Right renal cortex interstitium (tissue), 3 donors: ENCODE measurements around the gene BSG. TPM values are rescaled to one million over a fixed set of nuclear protein-coding genes. Genes with fewer than 3 reads are reported as not detected.

Experiments
- DNase-seq, 3 donors: peaks; one replicate each; pipeline ENCODE4 v3.0.0-alpha.2; 2013; ENCODE audit warnings: low read depth in 3 of 3, low spot score in 2 of 3
- polyA plus RNA-seq, 3 donors: library from polyadenylated mRNA; unstranded; fragments of 120-200 nt; gene quantifications; one replicate each; pipeline ENCODE4 v1.2.1, GENCODE V29; 2013; ENCODE audit not compliant: insufficient read length in 3 of 3

The BSG gene
- polyA plus RNA-seq, 3 donors: 377 to 439 (median 378) TPM

DNA sequence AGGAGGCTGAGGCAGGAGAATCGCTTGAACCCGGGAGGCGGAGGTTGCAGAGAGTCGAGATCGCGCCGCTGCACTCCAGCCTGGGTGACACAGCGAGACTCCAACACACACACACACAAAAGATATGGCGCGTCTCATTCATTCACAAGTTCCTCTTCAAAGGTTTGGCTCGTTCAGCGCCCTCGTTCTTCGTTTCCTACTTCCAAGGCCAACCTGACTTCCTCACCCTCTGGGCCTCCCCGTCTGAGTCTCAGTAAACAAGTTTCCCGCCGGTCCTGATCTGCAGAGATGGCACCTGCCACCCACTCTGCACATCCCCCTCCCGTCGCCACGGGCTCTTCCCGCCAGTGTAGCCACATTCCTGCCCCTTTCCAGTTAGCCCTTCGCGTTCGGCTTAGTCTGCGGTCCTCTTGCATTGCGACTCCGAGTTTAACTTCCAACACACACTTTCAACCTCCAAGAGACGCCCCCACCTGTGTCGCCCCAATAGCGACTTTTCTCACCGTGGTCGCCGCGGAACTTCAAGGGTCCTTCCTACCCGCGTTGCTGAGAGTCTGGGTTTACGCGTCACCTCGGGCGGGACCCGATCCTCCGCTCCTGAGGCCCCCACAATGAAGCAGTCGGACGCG lies 1.3 kb upstream of the BSG start:
- DNase-seq: no peak

DNA sequence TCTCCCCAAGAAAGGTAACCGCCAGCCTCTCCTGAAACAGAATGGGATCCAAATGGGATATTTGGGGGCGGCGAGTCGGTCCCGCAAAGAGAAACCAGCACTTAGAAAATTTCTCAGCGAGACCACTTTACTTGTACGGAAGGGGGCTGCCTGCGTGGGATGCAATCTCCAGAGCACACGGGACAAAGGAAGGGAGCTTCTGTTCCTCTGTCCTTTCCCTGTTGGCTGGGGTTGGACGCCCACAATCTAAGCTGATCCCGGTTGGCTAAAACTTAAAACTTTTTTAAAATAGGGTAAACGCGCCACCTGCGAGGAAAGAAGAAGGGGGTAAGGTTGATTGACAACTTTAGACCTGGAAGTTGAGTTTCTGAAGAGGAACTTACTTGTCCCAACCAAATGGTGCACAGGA lies 826 bp upstream of the BSG start:
- no peak for DNase-seq

DNA sequence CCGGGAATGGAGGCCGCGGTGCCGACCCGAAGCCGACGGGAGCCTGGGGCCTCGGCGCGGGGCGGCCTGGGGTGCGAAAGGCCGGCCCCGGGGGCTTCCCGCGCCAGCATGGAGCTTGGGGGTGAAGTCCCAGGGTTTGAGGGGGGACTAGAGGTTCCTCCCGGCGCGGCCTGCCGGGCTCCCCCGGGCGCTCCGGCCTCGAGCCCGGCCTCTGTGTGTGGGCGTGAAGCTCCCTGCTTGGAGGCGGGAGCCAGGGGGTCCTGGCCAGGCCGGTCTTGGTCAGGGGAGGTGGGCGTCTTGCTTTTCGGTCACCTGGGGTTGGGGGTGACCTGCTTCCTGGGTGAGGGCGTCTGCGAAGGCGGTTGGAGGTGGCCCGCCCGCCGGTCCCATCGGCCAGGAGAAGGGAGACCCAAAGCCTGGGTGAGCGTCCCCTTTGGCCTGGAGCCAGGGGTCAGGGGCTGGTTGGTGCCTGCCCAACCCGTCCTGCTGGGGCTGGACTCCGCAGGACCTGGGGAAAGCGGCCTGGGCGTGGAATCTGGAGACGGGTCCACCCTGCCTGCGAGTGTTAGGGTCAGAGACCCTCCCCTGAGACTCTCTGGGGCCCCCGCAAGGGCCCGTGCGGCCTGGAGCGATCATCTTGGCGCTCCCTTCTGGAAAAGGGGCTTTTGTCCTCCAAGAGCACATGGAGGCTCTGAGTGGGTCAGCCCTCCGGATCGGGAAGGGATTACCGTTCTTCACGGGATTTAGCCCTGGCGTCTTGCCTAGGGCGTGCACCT lies 535 bp downstream of the BSG start:
- no peak for DNase-seq

DNA sequence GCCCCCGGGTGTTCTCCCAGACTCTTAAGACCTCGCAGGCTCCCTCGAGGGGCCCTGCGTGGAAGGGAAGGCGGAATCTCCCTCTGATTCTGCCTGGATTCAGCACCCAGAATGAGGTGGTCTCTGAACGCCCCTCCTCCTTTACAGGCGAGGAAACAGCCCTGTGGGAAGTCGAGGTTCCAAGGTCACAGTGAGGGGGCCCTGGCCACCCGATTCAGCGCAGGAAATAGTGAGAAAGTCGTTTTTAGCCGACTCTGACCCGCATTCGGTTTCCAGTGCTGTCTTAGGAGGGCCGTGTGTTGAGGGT lies 1.1 kb downstream of the BSG start:
- no peak for DNase-seq

DNA sequence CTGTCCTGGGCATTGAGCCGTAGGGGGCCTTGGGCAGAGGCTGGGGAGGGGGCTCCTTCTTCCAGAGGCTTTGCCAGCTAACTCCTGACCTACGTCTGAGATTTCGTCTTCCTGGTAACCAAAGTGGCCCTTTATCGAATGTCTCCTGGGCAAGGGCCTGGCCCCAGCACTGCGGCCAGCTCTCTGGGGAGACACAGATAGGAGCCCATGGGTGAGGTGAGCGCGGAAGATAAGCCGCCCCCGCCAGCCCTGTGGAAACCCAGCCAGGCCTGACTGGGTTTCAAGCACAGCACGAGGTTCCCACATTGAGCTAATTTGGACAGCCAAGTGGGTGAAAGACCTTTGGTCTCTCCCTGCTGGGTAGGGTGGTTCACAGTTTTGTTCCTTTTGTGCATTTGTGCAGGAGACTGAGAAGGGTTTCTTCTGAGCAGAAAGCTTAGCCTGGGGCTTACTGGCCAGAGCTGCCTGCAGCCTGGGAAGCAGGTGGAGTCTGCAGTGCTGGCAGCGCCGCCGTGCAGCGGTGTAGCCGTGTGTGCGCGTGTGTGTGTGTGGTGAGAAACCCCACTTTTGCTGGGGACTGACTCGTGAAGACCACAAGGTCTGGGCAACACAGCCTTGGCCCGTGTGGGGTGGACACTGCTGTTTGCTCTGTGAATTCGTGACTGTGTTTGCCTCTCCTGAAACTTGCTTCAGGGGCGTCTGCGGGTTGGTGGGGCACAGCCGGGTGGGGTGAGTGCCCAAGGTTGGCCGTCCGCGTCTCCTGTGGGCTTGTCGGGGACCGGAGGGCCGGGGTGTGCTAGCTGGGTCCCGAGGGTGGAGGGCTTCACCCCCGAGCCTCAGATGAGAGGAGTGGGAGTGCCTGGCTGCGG lies 2.5 kb downstream of the BSG start:
- no peak for DNase-seq

DNA sequence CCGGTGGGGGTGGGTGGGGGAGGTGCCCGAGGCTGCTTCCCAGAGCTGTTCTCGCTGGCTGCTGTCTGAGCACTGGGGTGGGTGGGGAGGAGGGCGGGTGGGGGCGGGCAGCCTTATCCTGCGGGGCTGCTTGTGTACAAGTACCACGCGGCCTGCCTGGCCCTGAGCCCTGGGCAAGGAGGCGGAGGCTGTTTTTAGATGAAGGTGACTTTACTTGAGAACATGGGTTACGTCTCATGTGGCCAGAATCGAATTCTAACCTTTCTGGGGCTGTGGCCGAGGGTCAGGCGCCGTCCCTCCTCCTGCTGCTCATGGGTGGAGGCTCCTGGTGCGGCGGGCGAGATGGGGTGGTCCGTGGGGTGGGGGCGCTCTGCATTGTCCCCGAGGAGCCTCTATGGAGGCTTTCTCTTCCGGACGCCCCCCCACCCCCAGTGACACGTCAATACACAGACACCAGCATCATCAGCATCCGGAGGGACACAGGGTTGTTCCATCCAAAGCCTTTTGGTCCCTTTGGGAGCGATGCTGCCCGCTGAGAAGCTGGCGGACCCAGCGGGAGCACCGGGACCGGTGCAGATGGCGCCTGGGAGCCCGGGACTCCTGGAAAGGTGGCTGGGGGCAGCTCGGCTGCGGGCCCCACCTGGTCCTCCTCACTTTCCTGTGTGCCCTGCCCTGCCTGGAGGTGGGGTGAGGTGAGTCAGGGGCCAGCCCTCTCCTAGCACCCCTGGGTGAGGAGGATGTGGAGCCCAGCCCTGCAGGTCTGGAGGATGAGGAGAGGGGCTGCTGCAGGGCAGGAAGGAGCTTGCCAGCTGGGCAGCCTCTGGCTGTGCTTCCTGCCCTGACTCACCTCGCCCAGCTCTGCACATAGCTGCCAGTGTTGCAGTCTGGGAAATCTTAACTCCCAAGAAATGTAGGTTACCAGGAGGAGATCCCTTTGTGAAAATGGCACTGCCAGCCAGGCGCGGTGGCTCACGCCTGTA lies 3.4 kb downstream of the BSG start:
- no peak for DNase-seq

DNA sequence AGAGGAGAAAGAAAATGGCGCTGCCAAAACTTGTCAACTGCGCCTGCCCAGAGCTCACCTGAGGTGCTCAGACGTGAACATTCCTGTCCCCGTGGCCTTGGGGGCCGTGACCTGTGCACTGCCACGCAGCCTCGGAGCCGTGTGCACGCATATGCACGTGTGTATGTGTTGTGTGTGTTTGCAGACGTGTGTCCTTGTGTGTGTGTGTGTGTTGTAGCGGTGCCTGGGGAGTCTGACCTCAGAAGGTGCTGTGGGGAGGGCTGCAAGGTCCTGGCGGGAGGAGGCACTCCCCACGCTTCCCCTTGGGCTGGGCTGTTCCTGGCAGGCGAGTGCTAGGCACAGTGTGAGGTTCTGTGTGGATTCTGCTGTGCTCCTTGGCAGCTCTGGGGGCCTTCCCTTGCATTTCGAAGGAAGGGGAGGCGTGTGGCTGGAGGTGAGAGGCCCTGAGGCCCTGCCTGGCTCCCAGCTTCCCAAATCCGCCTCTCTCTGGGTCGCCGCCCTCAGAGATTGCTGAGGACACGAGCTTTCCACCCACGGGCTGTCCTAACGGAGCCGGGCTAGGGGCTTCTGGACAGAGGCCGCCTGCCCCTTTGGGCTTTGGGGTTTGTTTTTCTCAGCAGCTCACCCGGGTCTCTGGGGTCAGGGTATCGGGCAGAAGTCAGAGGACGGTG lies 4.5 kb downstream of the BSG start:
- no peak for DNase-seq

DNA sequence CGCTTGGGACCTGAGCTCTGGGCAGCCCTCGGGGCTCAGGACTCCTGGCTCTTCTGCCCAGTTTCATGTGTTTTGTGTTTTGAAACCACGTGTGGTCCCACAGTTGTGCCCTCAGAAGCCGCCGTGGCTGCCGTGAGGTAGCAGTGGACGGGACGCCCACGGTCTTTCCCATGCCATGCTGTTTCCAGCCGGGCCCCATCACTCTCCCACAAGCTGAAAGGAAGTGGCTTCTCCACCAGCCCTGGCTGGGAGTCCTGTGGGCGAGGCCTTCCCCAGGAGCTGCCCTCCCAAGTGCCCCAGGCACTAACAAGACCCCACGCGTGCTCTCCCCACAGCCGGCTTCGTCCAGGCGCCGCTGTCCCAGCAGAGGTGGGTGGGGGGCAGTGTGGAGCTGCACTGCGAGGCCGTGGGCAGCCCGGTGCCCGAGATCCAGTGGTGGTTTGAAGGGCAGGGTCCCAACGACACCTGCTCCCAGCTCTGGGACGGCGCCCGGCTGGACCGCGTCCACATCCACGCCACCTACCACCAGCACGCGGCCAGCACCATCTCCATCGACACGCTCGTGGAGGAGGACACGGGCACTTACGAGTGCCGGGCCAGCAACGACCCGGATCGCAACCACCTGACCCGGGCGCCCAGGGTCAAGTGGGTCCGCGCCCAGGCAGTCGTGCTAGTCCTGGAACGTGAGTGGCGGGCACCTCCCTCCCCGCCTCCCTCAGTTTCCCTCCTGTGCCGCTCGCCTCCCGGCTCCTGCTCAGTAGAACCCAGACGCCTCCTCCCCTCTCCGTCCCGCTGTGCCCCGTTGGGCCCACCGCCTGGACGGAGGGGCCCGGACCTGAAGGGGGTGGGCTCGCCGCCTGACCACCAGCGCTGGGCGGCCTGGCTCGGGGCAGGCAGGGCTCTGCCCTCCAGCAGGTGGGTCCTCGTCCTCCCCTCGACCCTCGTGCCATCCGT lies 5.3 kb downstream of the BSG start:
- DNase-seq: no peak

DNA sequence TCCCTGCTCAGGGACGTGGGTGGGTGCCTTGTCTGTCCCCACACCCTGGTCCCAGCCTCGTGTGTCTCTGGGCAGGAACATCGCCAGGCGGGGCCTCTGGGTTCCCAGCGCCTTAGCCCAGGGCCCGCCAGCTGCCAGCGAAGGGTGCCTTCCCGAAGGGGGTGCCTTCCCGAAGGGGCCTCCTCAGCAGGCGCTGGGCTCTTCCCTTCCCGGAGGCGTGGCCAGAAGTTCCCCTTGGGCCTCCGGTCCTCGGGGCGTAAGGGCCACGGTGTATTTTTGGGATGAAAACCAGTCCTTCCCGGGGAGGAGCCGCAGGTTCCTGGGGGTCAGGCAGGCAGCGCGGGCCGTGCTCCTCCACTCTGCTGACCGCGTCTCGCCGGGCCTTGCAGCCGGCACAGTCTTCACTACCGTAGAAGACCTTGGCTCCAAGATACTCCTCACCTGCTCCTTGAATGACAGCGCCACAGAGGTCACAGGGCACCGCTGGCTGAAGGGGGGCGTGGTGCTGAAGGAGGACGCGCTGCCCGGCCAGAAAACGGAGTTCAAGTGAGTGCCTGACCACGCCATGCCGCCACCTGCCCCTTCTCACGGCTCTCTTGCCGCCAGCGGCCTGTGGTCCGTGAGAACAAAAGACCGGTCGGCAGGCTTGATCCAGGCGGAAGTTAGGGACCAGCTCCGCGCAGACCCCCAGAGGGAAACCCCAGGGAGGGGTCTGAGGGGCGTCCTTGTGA lies 6.9 kb downstream of the BSG start:
- no peak for DNase-seq

DNA sequence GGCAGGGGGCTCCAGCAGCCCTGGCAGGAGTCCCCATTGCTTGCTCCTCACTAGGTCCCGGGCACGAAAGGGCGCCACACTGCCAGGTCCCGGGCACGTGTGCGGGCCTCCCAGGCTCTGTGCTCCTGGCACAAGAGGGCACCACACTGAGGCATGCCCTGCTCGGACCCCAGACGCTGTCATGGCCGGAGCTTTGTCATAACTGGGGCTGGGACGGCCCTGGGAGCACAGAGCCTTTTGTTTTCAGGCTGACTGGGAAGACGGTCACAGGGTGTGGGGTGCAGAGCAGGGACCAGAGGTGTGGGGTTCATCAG lies 7.4 kb downstream of the BSG start:
- DNase-seq: no peak

DNA sequence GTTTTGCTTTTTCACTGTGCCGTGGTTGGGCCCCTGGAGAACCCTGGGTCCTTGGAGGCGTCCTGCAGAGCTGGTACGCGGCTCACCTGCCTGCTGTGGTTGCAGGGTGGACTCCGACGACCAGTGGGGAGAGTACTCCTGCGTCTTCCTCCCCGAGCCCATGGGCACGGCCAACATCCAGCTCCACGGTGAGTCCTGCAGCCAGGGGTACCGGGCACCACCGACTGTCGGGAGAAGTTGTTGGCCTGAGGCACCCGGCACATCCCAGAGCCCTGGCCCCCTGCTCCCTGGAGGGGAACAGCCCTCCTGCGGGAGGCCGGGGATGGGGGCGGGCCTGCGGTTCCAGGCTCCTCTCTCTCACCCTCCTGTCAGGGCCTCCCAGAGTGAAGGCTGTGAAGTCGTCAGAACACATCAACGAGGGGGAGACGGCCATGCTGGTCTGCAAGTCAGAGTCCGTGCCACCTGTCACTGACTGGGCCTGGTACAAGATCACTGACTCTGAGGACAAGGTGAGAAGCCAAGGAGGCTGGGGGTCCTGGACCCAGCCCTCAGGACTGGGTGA lies 8.0 kb downstream of the BSG start:
- no peak for DNase-seq

DNA sequence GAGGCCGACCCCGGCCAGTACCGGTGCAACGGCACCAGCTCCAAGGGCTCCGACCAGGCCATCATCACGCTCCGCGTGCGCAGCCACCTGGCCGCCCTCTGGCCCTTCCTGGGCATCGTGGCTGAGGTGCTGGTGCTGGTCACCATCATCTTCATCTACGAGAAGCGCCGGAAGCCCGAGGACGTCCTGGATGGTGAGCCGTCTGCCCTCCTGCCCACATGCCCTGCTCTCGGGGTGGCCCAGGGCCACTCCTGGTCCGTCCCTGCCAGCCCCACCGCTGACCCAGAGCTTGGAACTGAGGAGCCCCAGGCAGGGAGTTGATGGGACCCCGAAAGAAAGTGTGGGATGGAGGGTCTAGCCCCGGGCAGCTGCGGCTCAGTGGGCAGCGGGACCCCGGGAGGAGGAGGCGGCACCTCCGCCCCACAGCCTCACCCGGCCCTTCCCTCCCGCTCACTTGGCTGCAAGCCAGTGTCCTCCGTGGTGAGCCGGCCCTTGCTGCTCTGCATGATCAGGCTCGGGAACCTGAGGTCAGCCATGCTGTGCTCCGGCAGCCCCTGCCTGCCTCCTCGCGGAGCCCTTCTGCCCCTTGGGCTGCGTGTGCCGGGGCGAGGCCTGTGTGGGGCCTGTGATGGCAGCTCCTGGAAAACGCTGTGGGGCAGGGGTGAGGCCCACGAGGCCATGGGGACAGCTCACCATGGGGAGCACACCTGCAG lies 9.2 kb downstream of the BSG start:
- DNase-seq: no peak

DNA sequence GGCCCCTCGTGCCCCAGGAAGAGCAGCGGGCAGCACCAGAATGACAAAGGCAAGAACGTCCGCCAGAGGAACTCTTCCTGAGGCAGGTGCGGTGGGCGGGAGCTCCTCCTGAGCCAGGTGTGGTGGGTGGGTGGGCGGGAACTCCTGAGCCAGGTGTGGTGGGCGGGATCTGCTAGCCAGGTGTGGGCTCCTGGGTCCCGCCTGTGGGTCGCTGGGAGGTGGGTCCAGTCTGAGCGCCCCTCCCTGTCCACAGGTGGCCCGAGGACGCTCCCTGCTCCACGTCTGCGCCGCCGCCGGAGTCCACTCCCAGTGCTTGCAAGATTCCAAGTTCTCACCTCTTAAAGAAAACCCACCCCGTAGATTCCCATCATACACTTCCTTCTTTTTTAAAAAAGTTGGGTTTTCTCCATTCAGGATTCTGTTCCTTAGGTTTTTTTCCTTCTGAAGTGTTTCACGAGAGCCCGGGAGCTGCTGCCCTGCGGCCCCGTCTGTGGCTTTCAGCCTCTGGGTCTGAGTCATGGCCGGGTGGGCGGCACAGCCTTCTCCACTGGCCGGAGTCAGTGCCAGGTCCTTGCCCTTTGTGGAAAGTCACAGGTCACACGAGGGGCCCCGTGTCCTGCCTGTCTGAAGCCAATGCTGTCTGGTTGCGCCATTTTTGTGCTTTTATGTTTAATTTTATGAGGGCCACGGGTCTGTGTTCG lies 10.3 kb downstream of the BSG start:
- no peak for DNase-seq

DNA sequence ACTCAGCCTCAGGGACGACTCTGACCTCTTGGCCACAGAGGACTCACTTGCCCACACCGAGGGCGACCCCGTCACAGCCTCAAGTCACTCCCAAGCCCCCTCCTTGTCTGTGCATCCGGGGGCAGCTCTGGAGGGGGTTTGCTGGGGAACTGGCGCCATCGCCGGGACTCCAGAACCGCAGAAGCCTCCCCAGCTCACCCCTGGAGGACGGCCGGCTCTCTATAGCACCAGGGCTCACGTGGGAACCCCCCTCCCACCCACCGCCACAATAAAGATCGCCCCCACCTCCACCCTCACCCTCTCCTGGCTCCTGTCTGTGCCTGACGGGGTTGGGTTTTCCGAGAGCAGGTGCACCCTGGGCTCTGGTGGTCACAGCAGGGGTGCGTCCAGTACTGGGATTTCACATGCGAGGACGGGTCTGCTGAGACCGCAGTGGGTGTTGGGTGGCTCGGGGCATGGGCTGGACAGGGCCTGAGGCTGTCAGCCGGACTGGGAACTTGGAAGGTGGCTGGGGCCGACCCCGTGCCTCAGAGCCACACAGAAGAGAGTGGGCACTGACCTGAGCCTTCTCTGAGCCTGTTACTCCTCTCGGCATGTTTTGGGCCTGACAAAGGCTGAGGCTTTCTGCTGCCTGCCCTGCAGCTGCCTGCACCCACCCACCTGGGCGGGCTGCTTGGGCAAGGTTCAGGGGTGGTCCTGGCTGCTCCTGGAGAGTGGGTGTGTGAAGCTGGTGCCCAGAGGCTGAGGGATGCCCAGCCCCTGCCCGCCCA lies 11.0 kb downstream of the BSG start:
- DNase-seq: no peak

DNA sequence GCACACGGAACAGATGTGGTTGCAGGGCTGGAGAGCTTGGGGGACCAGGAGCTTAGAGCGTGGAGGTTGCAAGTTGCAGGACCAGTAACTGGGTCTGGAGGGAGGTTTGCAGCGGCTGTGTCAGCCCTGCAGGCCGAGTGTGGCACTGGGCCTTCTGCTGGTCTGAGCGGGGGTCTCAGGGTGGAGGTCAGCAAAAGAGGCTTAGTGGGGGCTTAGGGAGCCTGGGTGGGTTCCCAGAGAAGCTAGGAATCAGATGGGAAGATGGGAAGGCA lies 11.5 kb downstream of the BSG start:
- no peak for DNase-seq

DNA sequence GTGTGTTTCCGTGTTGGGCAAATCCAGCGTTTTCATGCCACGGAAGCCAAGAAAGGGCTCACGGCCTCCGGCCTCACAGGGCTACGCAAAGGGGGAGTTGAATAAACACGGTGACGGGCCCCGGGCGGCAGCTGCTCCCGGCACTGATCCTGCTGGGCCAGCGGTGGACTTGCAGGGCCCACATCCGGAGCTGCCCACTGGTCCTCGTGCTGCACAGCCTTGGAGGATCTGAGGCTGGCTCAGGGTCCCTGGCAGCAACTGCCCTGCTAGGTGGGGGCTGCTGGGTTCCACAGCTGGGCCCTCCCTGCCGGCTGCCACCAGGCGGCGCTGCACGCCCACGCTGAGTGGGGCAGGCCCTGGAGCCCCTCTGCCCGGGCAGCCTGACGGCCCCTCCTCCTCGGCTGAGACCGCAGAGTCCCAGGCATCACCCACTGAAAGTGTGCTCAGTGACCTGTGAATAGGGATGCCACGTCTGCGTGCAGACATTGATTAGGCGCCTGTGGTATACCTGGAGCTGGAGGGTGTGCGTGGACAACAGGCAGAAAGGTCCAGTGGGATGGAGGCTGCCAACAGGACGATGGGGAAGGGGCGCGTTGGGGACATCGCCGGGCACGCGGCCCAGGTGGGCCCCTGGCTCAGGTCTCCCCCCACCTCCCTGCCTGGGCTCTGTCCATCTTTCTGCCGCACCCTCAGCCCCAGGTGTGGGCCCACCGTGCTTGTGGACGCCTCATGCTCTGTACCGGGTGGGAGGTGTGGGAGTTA lies 12.0 kb downstream of the BSG start:
- no peak for DNase-seq
